Adipose tissue (tissue), 3 donors: ENCODE measurements around the gene RGS11. TPM values are rescaled to one million over a fixed set of nuclear protein-coding genes. Genes with fewer than 3 reads are reported as not detected.

Source experiments
- H3K27ac ChIP-seq: one replicate; pipeline ENCODE4 v1.5.1; 2013; ENCODE audit warnings: low read depth, low read length
- WGBS, 3 donors: extraction: QIAGEN DNeasy Blood & Tissue Kit; methylation state at CpG; one replicate each; pipeline ENCODE4 v1.1.7; 2013; 5-methylcytosine and 5-hydroxymethylcytosine counted together
- polyA plus RNA-seq, 3 donors: library from polyadenylated mRNA; stranded (reverse); fragments of 200-250 nt; gene quantifications; one replicate each; pipeline ENCODE4 v1.2.3, GENCODE V29; 2013
- donor health status: healthy with polysubstance abuse.
- donor health status: Bipolar disorder and iron deficiency.
- donor health status: healthy.

The RGS11 gene
- polyA plus RNA-seq, 3 donors, result 7.2 to 26.4 (median 13.7) TPM

DNA sequence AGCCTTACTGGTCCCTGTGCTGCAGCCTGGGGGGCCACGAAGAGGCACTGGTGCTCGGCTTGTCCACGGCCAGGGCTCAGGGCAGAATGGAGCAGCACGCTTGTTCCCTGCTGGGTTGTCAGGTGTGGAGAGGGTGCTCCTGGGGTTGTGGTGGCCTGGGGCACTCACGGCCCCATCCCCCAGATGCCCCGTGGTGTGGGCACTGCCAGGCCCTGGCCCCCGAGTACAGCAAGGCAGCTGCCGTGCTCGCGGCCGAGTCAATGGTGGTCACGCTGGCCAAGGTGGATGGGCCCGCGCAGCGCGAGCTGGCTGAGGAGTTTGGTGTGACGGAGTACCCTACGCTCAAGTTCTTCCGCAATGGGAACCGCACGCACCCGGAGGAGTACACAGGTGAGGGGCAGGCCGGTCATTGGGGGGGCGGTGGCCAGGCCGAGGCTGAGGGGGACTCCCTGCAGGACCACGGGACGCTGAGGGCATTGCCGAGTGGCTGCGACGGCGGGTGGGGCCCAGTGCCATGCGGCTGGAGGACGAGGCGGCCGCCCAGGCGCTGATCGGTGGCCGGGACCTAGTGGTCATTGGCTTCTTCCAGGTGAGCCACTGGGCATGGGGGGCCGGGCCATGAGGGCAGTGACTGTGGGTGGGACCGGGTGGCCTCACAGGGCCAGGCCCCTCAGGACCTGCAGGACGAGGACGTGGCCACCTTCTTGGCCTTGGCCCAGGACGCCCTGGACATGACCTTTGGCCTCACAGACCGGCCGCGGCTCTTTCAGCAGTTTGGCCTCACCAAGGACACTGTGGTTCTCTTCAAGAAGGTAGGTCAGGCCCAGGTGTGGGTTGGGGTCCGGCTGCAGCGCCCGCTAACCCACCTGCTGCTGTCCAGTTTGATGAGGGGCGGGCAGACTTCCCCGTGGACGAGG lies 8.7 kb upstream of the RGS11 start:
- no peak overlapping the region for H3K27ac ChIP-seq
- 44 to 92% (median 91%) methylated on average over 52 of the region's 52 CpGs for WGBS, 3 donors

DNA sequence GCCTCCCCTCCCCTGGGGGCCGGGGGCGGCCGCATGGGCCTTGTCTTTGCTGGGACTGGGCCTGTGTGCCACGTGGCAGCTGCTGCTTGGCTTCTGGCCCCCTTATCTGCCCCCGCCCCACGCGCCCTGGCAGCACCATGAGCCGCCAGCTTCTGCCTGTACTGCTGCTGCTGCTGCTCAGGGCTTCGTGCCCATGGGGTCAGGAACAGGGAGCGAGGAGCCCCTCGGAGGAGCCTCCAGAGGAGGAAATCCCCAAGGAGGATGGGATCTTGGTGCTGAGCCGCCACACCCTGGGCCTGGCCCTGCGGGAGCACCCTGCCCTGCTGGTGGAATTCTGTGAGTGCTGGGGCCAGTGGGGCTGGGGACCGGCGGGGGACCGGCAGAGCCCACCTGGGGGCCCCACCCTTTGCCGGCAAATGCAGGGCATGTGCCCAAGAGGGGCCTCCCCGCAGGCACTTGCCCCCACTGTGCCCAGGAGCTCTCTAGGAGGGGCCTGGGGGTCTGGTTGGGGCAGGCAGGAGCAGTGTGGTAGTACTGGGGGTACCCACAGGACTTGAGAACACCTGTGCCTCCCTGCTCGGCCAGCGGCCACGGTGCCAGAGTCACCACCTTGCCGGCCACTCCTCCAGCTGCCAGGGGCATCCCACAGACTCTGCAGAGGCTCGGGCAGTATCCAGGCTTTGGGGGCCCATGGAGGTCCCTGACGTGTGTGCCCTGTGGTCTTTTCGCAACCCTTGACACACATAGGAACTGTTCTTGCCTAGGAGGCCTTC lies 7.5 kb upstream of the RGS11 start, which contains the start of gene PDIA2:
TSS of gene PDIA2 (plus strand) at position 132 of the 773 bp plus-strand sequence. CDS start at position 138, 6 bp downstream.
- 41 to 66% (median 65%) methylated on average over 25 of the region's 25 CpGs for whole genome bisulfite sequencing, 3 donors
- H3K27ac ChIP-seq, result no peak within 1 kb of the TSS

DNA sequence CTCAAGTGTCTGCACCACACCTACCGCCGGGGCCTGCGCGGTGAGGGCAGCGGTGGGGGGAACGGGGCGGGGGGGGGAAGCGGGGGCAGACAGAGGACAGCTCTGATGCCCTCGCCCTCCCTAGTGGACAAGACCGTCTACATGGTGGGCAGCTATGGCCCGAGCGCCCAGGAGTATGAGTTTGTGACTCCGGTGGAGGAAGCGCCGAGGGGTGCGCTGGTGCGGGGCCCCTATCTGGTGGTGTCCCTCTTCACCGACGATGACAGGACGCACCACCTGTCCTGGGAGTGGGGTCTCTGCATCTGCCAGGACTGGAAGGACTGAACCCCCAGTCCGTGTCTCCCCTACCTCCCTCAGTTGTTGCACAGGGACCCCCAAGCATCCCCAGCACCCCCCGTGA lies 6.7 kb upstream of the RGS11 start:
- H3K27ac ChIP-seq, result no peak overlapping the region

DNA sequence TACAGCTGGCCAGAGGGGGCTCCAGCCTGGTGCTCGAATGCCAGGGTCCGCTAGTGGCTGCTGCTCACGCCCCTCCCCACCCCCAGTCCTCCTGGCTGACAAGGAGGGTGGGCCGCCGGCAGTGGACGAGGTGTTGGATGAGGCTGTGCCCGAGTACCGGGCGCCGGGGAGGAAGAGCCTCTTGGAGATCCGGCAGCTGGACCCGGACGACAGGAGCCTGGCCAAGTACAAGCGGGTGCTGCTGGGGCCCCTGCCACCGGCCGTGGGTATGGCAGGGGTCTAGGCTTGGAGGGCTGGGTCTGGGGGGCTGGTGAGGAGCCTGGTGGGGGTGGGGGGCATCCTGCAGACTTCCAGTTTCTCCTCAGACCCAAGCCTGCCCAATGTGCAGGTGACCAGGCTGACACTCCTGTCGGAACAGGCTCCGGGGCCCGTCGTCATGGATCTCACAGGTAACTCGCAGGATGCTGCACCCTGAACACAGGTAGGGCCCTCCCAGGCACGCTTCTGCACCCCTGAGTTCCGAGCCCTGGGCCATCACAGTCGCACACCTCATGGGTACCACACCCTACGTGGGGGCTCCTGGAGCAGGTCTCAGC lies 6.0 kb upstream of the RGS11 start:
- H3K27ac ChIP-seq, result no peak overlapping the region
- 26 to 62% (median 44%) methylated on average over 23 to 25 of the region's 25 CpGs for WGBS, 3 donors

More for the DNA sequence above, 6.7 kb upstream of the RGS11 start:
- 66 to 85% (median 84%) methylated on average over 17 to 22 of the region's 22 CpGs for WGBS, 3 donors

DNA sequence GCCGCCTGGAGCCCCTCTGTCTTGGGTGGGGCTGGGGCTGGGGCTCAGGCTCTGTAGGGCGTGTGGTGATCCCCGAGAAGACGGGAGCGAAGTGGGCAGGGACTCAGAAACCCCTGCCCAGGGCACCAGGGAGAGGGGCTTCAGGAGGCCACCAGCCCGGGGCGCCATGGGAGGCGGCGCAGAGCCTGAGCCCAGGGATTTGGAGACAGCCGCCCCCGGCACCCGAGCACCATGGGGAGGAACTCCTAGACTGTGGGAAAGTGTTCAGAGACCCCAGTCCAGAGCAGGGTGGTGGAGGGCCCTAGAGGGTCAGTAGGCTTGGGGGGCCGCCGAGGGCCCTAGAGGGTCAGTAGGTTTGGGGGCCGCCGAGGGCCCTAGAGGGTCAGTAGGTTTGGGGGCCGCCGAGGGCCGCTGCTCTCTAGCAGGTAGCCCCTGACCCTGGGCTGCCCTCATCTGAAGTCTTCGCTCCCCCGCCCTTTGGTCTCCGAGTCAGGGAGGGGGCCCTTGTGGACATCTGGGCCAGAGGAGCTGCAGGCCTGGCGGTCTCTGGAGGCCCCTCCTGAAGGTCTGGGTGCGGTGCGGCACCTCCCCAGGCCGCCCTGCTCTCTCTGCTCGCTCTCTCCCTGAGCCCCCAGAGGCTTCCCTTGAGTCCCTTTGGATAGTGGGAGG lies 5.4 kb upstream of the RGS11 start:
- 24 to 45% (median 38%) methylated on average over 23 to 27 of the region's 27 CpGs for WGBS, 3 donors
- no peak overlapping the region for H3K27ac ChIP-seq

DNA sequence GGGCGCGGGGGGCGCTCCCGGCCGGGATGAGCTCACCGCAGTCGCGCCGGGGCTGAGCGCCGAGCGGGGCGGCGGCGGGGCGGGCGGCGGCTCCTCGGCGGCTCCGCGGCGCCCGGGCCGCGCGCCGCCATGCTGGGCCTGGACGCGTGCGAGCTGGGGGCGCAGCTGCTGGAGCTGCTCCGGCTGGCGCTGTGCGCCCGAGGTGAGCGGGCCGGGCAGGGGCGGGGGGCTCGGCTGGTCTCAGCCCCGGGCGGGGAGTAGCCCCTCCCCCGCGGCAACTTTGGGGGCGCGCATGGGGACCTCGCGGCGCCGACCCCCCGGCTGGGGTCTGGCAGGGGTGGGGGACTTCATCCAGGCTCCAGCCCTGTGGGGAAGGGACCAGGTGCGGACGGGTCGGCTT lies 4.8 kb upstream of the RGS11 start, which contains the start of gene ARHGDIG:
TSS of gene ARHGDIG (plus strand) at position 40 of the 400 bp plus-strand sequence. CDS start at position 130, 90 bp downstream.
- WGBS, 3 donors, result 0 to 2% (median 2%) methylated on average over 7 to 54 of the region's 54 CpGs
- H3K27ac ChIP-seq, result no peak within 1 kb of the TSS

DNA sequence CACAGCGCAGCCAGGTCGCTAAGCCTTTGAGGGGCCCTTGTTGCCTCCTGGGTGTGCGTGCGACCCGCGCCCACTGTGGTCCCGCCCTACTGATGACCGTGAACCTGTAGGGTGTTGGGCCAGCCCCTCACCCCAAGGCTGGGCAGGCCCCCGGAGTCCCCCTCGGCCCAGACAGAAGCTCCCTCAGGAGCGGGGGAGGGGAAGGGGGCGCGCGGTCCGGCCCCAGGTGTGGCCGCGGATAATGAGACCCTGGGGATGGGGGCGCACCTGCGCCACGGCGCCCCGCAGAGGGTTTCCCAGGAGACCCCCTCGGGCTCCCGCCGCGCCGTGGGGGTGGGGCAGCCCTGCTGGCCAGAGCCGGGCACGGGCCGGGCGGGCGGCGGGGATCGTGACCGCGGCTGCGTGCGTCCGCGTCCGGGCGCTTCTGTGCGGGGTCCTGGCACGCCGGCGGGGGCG lies 4.3 kb upstream of the RGS11 start:
- no peak overlapping the region for H3K27ac ChIP-seq
- 3 to 8% (median 7%) methylated on average over 41 to 47 of the region's 47 CpGs for WGBS, 3 donors

DNA sequence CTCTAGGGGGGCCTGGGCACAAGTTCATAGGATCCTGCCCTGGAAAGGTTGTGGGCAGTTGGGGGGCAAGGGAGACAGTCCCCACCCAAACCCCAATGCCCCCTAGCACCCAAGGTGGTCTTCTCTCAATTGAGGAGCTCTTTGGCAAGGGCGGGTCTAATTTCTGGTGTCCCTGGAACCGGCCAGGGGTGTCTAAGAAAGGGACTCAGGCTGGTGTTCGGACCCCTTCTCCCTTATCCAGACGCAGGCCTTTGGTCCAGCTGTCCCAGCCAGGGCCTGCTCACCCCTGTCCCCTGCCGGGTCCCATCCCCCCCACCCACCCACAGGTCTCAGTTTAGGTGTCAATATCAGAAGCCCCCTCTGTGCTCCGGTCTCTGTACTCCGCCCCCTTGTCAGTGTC lies 3.8 kb upstream of the RGS11 start:
- H3K27ac ChIP-seq, result no peak overlapping the region
- 32 to 82% (median 75%) methylated on average over 7 of the region's 7 CpGs for WGBS, 3 donors

DNA sequence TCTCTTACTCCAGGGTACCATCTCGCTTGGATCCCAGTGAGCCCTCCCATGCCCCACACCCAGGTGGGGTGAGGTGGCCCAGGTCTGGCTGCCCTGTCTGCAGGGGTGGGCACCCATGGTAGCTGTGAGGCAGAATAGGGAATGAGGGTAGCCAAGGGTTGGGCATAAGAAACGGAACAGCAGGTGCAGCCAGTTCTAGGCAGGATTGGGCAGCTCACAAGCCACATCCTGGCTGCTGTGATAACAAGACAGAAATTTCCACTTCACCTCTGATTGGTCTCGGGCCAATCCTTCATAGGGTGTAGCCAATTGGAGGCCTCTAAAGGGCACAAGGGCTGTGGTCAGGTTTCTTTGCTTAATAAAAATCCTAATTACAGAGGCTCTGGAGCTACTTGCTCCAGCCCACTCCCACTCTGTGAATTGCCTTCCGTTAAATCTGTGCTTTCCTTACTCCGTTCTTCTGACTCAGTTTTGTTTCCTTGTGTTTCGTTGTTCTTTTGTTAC lies 3.2 kb upstream of the RGS11 start:
- H3K27ac ChIP-seq, result no peak overlapping the region
- WGBS, 3 donors, result 29 to 54% (median 45%) methylated on average over 6 of the region's 6 CpGs

DNA sequence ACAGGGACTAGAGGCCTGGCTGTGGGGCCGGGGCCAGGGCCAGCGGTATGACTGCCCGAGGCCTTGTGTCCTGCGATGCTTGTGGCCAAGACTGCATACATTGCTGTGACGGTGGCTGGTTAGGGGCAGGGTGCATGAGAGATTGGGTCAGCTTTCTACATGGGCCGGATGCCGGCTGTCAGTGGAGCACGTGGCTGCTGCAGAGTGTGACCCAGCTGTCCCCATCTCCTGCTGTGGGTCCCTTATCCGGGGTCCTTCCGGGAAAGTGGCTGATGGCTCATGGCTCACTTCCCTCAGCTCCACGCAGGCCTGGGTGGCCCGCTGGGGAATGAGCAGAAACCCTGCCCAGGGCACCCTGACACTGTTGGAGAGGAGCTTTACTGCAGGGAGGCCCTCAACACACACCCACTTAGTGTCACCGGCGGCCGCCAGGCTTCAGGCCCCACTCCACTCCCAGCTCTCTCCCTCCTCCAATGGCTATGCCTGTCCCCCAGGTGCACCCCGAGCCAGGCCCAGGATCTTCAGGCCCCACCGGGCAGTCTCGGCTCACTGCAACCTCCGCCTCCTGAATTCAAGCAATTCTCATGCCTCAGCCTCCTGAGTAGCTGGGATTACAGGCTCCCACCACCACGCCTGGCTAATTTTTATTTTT lies 808 bp upstream of the RGS11 start:
- no peak overlapping the region for H3K27ac ChIP-seq
- WGBS, 3 donors, result 61 to 83% (median 77%) methylated on average over 20 of the region's 20 CpGs

DNA sequence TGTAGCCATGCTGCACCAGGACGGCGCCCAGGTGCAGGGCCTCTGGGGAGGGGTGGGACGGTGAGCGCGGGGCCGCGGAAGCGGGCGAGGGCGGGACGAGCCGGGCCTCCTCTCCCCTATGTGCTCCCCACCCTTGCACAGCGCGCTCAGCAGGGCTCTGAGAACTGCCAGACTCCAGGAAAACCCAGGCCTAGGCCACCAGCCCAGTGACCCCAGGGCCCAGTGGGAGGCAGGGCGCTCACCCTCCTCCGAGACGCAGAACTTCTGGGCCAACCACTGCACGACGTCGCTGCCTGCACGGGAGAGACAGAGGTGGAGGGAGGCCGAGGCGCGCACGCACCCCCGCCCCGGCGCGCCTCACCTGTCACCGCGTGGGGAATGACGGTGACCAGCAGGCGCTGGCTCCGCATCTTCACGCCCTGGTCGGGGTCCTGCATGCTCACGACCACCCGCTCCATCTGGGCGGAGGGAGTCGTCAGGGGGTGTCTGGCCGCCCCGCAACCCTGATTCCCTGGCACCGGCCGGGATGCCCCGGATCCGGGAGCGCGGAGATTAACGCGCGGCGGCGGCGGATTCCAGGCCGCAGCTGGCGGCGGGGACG lies 603 bp downstream of the RGS11 start:
- 2 to 4% (median 3%) methylated on average over 31 to 58 of the region's 58 CpGs for WGBS, 3 donors
- no peak overlapping the region for H3K27ac ChIP-seq

DNA sequence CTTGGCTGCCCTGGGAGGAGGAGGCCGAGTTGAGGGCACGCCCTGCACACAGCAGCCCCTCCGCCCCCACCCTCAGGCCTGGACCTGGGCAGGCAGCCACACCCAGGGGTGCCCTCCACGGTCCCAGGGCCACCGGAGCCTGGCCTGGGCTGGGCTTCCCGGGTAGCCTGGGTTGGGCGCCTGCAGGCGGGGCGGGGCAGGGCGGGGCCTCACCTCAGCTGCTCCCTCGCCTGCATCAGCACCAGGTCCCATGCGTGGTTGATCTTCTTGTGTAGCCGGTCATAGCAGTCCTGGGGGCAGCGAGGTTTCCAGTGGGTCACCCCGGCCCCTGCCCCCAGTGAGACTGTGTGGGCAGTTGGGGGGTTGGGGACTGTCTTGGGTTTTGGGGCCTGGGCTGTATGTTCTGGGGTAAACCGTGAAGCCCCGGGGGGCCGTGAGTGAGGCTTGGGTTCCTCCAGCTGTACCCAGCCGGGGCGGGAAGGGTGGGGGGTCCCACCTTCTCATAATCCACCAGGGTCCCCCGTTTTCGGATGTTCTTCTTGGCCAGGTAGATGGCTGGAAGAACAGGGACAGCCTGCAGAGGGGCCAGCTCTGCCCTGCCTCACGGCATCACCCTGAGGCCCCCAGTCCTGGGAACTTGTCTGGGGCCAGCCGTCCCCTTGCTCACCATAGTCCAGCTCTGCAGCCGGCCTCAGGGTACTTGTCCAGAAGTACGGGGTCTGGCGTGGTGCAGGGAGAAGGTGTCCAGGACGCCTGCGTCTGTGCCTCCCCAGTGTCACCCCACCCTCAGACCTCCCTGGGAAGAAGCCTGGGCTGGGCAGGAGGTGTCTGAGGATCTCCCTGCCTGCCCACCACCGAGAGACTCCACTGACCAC lies 2.0 kb downstream of the RGS11 start:
- no peak overlapping the region for H3K27ac ChIP-seq
- 48 to 85% (median 83%) methylated on average over 27 to 30 of the region's 30 CpGs for WGBS, 3 donors

DNA sequence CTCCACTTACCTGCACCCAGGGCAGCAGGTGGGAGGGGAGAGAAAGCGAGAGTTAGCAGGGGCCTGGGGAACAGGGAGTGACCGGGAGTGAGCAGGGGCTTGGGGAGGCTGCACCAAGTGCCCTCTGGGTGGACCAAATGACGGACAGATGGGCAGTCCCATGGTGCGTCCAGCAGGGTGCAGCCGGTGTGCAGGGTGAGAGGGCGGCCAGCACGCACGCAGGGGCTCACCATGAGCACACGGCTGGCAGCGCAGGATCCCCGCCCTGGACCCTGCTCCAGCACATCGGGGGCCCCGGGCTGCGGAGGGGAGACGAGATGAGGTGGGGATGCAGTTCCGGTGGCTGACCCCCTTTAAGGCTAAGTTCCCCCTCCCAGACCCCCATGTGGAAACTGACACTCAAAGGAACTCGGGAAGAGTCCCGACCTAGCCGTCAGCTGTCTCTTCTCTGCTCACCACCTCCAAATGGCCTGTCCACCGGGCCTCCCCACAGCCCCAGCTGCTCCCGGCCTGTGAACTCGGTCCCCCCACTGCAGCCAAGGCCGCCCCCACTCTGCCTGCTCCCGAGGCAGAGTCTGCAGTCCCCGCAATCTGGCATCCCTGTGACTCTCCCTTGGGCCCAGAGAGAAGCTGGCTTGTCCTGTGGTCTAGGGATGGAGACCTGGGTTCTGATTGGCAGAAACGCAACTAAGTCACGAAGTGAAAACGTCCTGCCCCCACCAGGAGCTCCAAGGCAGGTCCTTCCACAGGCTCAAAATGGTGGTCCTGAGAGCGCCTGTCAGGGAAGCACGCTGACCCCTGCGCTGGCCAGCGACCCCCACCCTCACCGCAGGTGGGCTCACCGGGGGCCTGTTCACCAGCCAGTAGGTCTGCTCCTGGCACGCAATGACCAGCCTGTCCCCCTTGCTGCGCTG lies 2.9 kb downstream of the RGS11 start:
- no peak overlapping the region for H3K27ac ChIP-seq
- 67 to 87% (median 84%) methylated on average over 31 to 36 of the region's 36 CpGs for WGBS, 3 donors

DNA sequence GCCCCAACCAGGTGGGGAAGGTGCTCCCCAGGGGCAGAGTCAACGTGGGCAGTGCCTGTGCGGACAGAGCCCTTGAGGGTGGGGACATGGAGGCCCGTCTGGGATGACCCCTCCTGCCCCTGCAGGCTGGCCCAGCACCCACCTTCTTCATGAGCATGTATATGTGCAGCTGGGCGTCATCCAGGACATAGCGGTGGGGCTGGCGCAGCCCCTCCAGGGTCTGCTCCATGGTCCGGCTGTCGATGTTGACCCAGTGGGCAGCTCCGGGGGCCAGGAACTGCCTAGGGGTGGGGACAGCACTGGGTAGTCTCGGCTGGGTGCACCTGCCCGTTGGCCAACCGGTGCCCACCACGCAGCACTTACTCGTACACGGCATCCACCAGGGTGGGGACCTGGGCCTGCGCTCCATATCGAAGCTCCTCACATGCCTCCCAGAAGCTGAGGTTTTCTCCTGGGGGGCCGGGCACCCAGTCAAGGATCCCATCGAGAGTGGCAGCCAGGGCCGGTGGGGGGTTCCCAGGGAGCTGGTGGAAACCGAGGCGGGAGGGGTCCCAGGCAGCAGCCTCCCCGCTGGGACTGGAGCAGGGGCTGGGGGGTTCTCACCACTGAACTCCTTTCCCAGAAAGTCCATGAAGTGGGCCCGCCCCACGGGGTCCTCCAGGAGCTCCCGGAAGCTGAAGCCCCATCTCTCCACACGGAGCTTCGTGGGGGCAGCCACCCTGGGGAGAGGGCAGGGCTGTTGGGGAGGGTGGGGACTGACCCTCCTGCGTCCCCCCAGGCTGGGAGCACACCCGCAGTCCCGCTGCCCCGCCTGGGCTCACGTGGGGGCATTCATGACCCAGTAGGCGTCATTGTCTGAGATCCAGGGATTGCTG lies 5.1 kb downstream of the RGS11 start:
- WGBS, 3 donors, result 83 to 89% (median 89%) methylated on average over 33 to 34 of the region's 34 CpGs
- no peak overlapping the region for H3K27ac ChIP-seq
